Stimulated activated effector memory CD8-positive, alpha-beta T cell treated with anti-CD3 and anti-CD28 coated beads, Interleukin-12 subunit alpha, Interleukin-12 subunit beta, amount 100 ng/mL, for 72 hours (primary cell): Measurements from ENCODE around the gene RAI14.
A peak's percentile ranks its signal among the peaks of the same experiment; 100 is the strongest.

Source experiments
- ATAC-seq: fragments of 150-1000 bp; cut with Tn5 transposase; 2 replicates; pipeline ENCODE4 v1.10.0; 2021
- DNase-seq, 2 donors: peaks; one replicate each; pipeline ENCODE4 v3.0.0; 2021 to 2022; ENCODE audit warnings: low spot score in 2 of 2
- H3K27ac Mint-ChIP-seq: one replicate; pipeline ENCODE4 v1.8.0; 2022; ENCODE audit warnings: mild to moderate bottlenecking, mixed read lengths
- H3K36me3 Mint-ChIP-seq: one replicate; pipeline ENCODE4 v1.8.0; 2022; ENCODE audit warnings: mild to moderate bottlenecking, mixed read lengths
- H3K4me1 Mint-ChIP-seq: one replicate; pipeline ENCODE4 v1.8.0; 2022; ENCODE audit warnings: mixed read lengths
- H3K4me3 Mint-ChIP-seq: one replicate; pipeline ENCODE4 v1.8.0; 2022; ENCODE audit warnings: mild to moderate bottlenecking, mixed read lengths
- H3K9me3 Mint-ChIP-seq: one replicate; pipeline ENCODE4 v1.8.0; 2022; ENCODE audit warnings: mixed read lengths

Gene RAI14

GRCh38 chr5:34684281-34684979 lies 28.3 kb downstream of the RAI14 start:
- Mint-ChIP-seq H3K27ac (no peak overlapping the region), H3K4me3 (no peak overlapping the region), H3K9me3 (no peaks in the 10 kb centered on the region), H3K36me3 (no peaks in the 10 kb centered on the region), H3K4me1 (no peaks in the 10 kb centered on the region)
- ATAC-seq: peak; percentile 70
- DNase-seq: no peak

GRCh38 chr5:34684980-34685352 lies 28.8 kb downstream of the RAI14 start:
- Mint-ChIP-seq H3K36me3 (no peaks in the 10 kb centered on the region), H3K4me3 (no peak overlapping the region), H3K27ac (no peak overlapping the region), H3K9me3 (no peaks in the 10 kb centered on the region), H3K4me1 (no peaks in the 10 kb centered on the region)
- no peak for DNase-seq
- ATAC-seq: no peak

- H3K4me1 Mint-ChIP-seq: no peaks in the 10 kb centered on the region
- DNase-seq: no peak
- H3K36me3 Mint-ChIP-seq: no peaks in the 10 kb centered on the region
- peak; percentile 85 for ATAC-seq
- no peak overlapping the region for H3K27ac Mint-ChIP-seq
- no peaks in the 10 kb centered on the region for H3K9me3 Mint-ChIP-seq
- H3K4me3 Mint-ChIP-seq: no peak overlapping the region
Observed at GRCh38 chr5:34685485-34686165, 29.5 kb downstream of the RAI14 start.

GRCh38 chr5:34686762-34687268 lies 30.7 kb downstream of the RAI14 start:
- Mint-ChIP-seq H3K27ac (no peak overlapping the region), H3K9me3 (no peaks in the 10 kb centered on the region), H3K36me3 (no peaks in the 10 kb centered on the region), H3K4me3 (no peak overlapping the region), H3K4me1 (no peaks in the 10 kb centered on the region)
- no peak for DNase-seq
- no peak for ATAC-seq

- ATAC-seq (no peak), DNase-seq (no peak)
- H3K27ac Mint-ChIP-seq: no peak overlapping the region
- no peaks in the 10 kb centered on the region for H3K36me3 Mint-ChIP-seq
- no peaks in the 10 kb centered on the region for H3K4me1 Mint-ChIP-seq
- H3K9me3 Mint-ChIP-seq: no peaks in the 10 kb centered on the region
- H3K4me3 Mint-ChIP-seq: no peak overlapping the region
Observed at GRCh38 chr5:34687269-34688011, 31.3 kb downstream of the RAI14 start.

GRCh38 chr5:34688015-34688810 lies 32.1 kb downstream of the RAI14 start:
- Mint-ChIP-seq H3K4me3 (no peak overlapping the region), H3K9me3 (no peaks in the 10 kb centered on the region), H3K27ac (no peak overlapping the region), H3K36me3 (no peaks in the 10 kb centered on the region), H3K4me1 (no peaks in the 10 kb centered on the region)
- ATAC-seq (no peak), DNase-seq (no peak)

GRCh38 chr5:34690301-34690700 lies 34.2 kb downstream of the RAI14 start:
- Mint-ChIP-seq H3K27ac (no peak overlapping the region), H3K36me3 (no peaks in the 10 kb centered on the region), H3K4me1 (peaks cover 13% of the 10 kb centered on the region), H3K4me3 (no peak overlapping the region), H3K9me3 (no peaks in the 10 kb centered on the region)
- DNase-seq (no peak), ATAC-seq (no peak)

GRCh38 chr5:34690898-34691297 lies 34.8 kb downstream of the RAI14 start:
- Mint-ChIP-seq H3K27ac (no peak overlapping the region), H3K9me3 (no peaks in the 10 kb centered on the region), H3K4me3 (no peak overlapping the region), H3K4me1 (peaks cover 13% of the 10 kb centered on the region), H3K36me3 (no peaks in the 10 kb centered on the region)
- ATAC-seq: no peak
- no peak for DNase-seq

GRCh38 chr5:34691326-34691725 lies 35.2 kb downstream of the RAI14 start:
- Mint-ChIP-seq H3K4me3 (no peak overlapping the region), H3K27ac (no peak overlapping the region), H3K9me3 (no peaks in the 10 kb centered on the region), H3K36me3 (no peaks in the 10 kb centered on the region), H3K4me1 (peaks cover 13% of the 10 kb centered on the region)
- ATAC-seq: no peak
- no peak for DNase-seq

GRCh38 chr5:34692786-34693185 lies 36.7 kb downstream of the RAI14 start:
- H3K27ac Mint-ChIP-seq: no peak overlapping the region
- H3K36me3 Mint-ChIP-seq: no peaks in the 10 kb centered on the region
- DNase-seq (no peak), ATAC-seq (no peak)
- H3K4me1 Mint-ChIP-seq: peaks cover 13% of the 10 kb centered on the region
- H3K9me3 Mint-ChIP-seq: no peaks in the 10 kb centered on the region
- no peak overlapping the region for H3K4me3 Mint-ChIP-seq

- H3K36me3 Mint-ChIP-seq: no peaks in the 10 kb centered on the region
- no peaks in the 10 kb centered on the region for H3K9me3 Mint-ChIP-seq
- DNase-seq: no peak
- ATAC-seq: no peak
- no peak overlapping the region for H3K27ac Mint-ChIP-seq
- H3K4me1 Mint-ChIP-seq: peaks cover 13% of the 10 kb centered on the region
- no peak overlapping the region for H3K4me3 Mint-ChIP-seq
Observed at GRCh38 chr5:34694012-34694411, 37.9 kb downstream of the RAI14 start.

- no peak for DNase-seq
- Mint-ChIP-seq H3K4me1 (peaks cover 13% of the 10 kb centered on the region), H3K4me3 (no peak overlapping the region), H3K27ac (peak overlapping the region; percentile 32), H3K9me3 (no peaks in the 10 kb centered on the region), H3K36me3 (no peaks in the 10 kb centered on the region)
- no peak for ATAC-seq
Observed at GRCh38 chr5:34694685-34695084, 38.6 kb downstream of the RAI14 start.

GRCh38 chr5:34695275-34696027 lies 39.3 kb downstream of the RAI14 start:
- Mint-ChIP-seq H3K27ac (no peak overlapping the region), H3K36me3 (no peaks in the 10 kb centered on the region), H3K9me3 (no peaks in the 10 kb centered on the region), H3K4me3 (no peak overlapping the region), H3K4me1 (peaks cover 13% of the 10 kb centered on the region)
- DNase-seq: no peak
- ATAC-seq: peak; percentile 44

GRCh38 chr5:34697308-34698108 lies 41.4 kb downstream of the RAI14 start:
- peaks cover 13% of the 10 kb centered on the region for H3K4me1 Mint-ChIP-seq
- no peaks in the 10 kb centered on the region for H3K36me3 Mint-ChIP-seq
- no peak overlapping the region for H3K27ac Mint-ChIP-seq

More at GRCh38 chr5:34697308-34698108, 41.4 kb downstream of the RAI14 start:
- no peak for DNase-seq
- Mint-ChIP-seq H3K9me3 (no peaks in the 10 kb centered on the region), H3K4me3 (no peak overlapping the region)
- no peak for ATAC-seq
